ENCODE measurements around the gene HLA-DQB2. TPM values are rescaled to one million over a fixed set of nuclear protein-coding genes. Genes with fewer than 3 reads are reported as not detected.

The HLA-DQB2 gene
- total RNA-seq, 1 donor from 2014 or later, result not detected

- no peaks in the 10 kb centered on the region for H3K4me1 Mint-ChIP-seq (ENCODE audit: unreplicated experiment)
- H3K4me3 Mint-ChIP-seq (ENCODE audit: unreplicated experiment), result no peak within 1 kb of the TSS
- no peaks in the 10 kb centered on the region for H3K9me3 Mint-ChIP-seq (ENCODE audit: unreplicated experiment)
- no peak for DNase-seq (ENCODE audit: extremely low spot score, unreplicated experiment)
- no peaks in the 10 kb centered on the region for H3K36me3 Mint-ChIP-seq (ENCODE audit: unreplicated experiment)
- TF ChIP-seq CTCF (IDR thresholded peaks at IDR 0.05), result no peak
- H3K27me3 Mint-ChIP-seq (ENCODE audit: unreplicated experiment), result peaks cover 15% of the 10 kb centered on the region
- H3K27ac Mint-ChIP-seq (ENCODE audit: unreplicated experiment), result no peak within 1 kb of the TSS
Observed at GRCh38 chr6:32741031-32741960, 22.0 kb downstream of the HLA-DQB2 start, which contains the start of gene HLA-DQA2. TSS of gene HLA-DQA2 (plus strand) at chr6:32741391. CDS start at chr6:32741444, 53 bp downstream.

GRCh38 chr6:32738126-32738525 lies 25.2 kb downstream of the HLA-DQB2 start:
- Mint-ChIP-seq H3K4me3 (ENCODE audit: unreplicated experiment) (no peak overlapping the region), H3K36me3 (ENCODE audit: unreplicated experiment) (no peaks in the 10 kb centered on the region), H3K9me3 (ENCODE audit: unreplicated experiment) (no peaks in the 10 kb centered on the region), H3K27me3 (ENCODE audit: unreplicated experiment) (peaks cover 25% of the 10 kb centered on the region), H3K27ac (ENCODE audit: unreplicated experiment) (no peak overlapping the region), H3K4me1 (ENCODE audit: unreplicated experiment) (no peaks in the 10 kb centered on the region)
- no peak for TF ChIP-seq CTCF (IDR thresholded peaks at IDR 0.05)
- DNase-seq (ENCODE audit: extremely low spot score, unreplicated experiment), result no peak

- H3K27me3 Mint-ChIP-seq (ENCODE audit: unreplicated experiment), result peaks cover 12% of the 10 kb centered on the region
- no peaks in the 10 kb centered on the region for H3K4me1 Mint-ChIP-seq (ENCODE audit: unreplicated experiment)
- H3K9me3 Mint-ChIP-seq (ENCODE audit: unreplicated experiment), result no peaks in the 10 kb centered on the region
- H3K4me3 Mint-ChIP-seq (ENCODE audit: unreplicated experiment), result no peak overlapping the region
- no peak for DNase-seq (ENCODE audit: extremely low spot score, unreplicated experiment)
- no peak for TF ChIP-seq CTCF (IDR thresholded peaks at IDR 0.05)
- H3K27ac Mint-ChIP-seq (ENCODE audit: unreplicated experiment), result no peak overlapping the region
- no peaks in the 10 kb centered on the region for H3K36me3 Mint-ChIP-seq (ENCODE audit: unreplicated experiment)
Observed at GRCh38 chr6:32718879-32719278, 44.5 kb downstream of the HLA-DQB2 start.

- no peak for TF ChIP-seq CTCF (IDR thresholded peaks at IDR 0.05)
- H3K9me3 Mint-ChIP-seq (ENCODE audit: unreplicated experiment), result no peaks in the 10 kb centered on the region
- DNase-seq (ENCODE audit: extremely low spot score, unreplicated experiment), result no peak
- H3K4me3 Mint-ChIP-seq (ENCODE audit: unreplicated experiment), result no peak overlapping the region
- H3K36me3 Mint-ChIP-seq (ENCODE audit: unreplicated experiment), result no peaks in the 10 kb centered on the region
- H3K27me3 Mint-ChIP-seq (ENCODE audit: unreplicated experiment), result peaks cover 20% of the 10 kb centered on the region
- H3K27ac Mint-ChIP-seq (ENCODE audit: unreplicated experiment), result no peak overlapping the region
- H3K4me1 Mint-ChIP-seq (ENCODE audit: unreplicated experiment), result no peaks in the 10 kb centered on the region
Observed at GRCh38 chr6:32716396-32716795, 46.9 kb downstream of the HLA-DQB2 start.

- no peak for TF ChIP-seq CTCF (IDR thresholded peaks at IDR 0.05)
- Mint-ChIP-seq H3K4me3 (ENCODE audit: unreplicated experiment) (no peak overlapping the region), H3K27me3 (ENCODE audit: unreplicated experiment) (peaks cover 31% of the 10 kb centered on the region), H3K36me3 (ENCODE audit: unreplicated experiment) (no peaks in the 10 kb centered on the region), H3K9me3 (ENCODE audit: unreplicated experiment) (no peaks in the 10 kb centered on the region), H3K27ac (ENCODE audit: unreplicated experiment) (no peak overlapping the region), H3K4me1 (ENCODE audit: unreplicated experiment) (no peaks in the 10 kb centered on the region)
- DNase-seq (ENCODE audit: extremely low spot score, unreplicated experiment), result no peak
Observed at GRCh38 chr6:32713241-32713640, 50.1 kb downstream of the HLA-DQB2 start.
